ENCODE measurements around the gene TMEM41B.

DNA sequence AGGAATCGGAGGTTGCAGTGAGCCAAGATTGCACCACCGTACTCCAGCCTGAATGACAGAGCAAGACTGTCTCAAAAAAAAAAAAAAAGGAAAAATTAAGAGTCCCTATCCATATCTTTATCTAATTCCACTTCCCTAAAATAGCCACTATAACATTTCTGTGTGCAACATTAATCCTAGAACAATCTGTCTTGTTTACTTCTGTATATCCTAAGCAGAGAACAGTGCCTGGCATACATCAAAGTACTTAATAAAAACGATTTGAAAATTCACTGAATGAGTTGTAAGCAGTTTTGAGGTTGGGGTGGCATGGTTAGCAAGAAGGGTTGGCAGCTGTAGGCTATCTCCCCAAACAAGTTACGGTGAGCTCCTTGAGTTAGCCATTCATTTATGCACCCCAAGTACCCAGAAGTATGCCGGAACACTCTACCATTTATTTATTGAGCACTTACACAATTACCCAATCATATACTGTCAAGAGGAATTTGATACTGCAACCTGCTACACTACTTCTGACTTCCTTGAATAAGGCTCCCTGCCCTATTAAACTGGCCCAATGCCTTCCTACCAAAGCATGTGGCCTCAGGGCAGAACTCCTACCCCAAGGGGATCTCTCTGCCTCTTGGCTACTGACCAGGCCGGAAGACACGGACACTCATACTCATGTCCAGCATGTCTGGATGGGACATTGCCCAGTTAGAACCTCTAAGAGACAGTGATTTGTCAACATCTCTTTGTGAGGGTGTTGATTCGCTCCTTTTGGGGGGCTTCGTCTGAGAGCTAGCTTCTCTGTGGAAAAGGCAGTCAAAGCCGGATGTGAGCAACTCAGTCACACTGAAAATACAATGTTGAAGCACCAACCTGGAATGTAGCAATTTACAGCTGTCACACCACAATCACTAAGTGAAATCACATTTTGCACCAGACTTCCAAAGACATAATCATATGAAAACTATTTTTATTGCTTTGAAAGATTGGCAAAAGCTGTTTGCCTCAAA is 16.3 kb upstream of the TMEM41B start:
- TF ChIP-seq, protein P1, sequence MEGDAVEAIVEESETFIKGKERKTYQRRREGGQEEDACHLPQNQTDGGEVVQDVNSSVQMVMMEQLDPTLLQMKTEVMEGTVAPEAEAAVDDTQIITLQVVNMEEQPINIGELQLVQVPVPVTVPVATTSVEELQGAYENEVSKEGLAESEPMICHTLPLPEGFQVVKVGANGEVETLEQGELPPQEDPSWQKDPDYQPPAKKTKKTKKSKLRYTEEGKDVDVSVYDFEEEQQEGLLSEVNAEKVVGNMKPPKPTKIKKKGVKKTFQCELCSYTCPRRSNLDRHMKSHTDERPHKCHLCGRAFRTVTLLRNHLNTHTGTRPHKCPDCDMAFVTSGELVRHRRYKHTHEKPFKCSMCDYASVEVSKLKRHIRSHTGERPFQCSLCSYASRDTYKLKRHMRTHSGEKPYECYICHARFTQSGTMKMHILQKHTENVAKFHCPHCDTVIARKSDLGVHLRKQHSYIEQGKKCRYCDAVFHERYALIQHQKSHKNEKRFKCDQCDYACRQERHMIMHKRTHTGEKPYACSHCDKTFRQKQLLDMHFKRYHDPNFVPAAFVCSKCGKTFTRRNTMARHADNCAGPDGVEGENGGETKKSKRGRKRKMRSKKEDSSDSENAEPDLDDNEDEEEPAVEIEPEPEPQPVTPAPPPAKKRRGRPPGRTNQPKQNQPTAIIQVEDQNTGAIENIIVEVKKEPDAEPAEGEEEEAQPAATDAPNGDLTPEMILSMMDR (conservative IDR thresholded peaks at IDR 0.05): no peak
- TF ChIP-seq EZH2 (IDR thresholded peaks at IDR 0.05; ENCODE audit: low read depth): no peak
